SU-DHL-6 (cell line): ENCODE results near the gene DPP10.

Experiments used
- EZH2phosphoT487 ChIP-seq: fragments of 200-600 bp; sonication (generic), shearing (Covaris generic); conservative IDR thresholded peaks from 2 replicates; pipeline ENCODE4 v1.6.1; 2018; ENCODE audit warnings: mild to moderate bottlenecking, antibody characterized with exemption, low read length, moderate library complexity, mixed read lengths
- TF ChIP-seq, protein P1 (sequence below): fragments of 200-600 bp; sonication (generic); IDR thresholded peaks from one replicate; pipeline ENCODE4 v1.5.1; 2017; ENCODE audit warnings: antibody characterized with exemption, mild to moderate bottlenecking, low read length, moderate library complexity; ENCODE audit not compliant: insufficient read depth, poor library complexity, severe bottlenecking

DNA sequence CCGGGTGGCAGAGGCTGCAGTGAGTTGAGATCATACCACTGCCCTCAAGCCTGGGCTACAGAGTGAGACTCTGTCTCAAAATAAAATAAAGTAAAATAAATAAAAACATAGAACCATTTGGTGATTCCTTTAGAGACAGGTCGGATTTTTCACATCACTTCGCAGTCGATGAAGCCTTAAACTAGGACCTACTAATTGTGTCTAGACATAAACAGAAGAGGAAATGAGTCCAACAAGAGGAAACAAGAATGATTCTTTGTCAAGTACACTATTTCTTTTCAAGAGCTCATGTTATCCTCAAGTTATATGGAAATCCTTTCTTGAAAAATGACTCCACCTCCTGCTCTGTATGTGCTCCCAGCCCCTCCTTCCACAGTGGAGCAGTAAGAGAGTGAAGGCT is 758.9 kb downstream of the DPP10 start:
- TF ChIP-seq, protein P1, sequence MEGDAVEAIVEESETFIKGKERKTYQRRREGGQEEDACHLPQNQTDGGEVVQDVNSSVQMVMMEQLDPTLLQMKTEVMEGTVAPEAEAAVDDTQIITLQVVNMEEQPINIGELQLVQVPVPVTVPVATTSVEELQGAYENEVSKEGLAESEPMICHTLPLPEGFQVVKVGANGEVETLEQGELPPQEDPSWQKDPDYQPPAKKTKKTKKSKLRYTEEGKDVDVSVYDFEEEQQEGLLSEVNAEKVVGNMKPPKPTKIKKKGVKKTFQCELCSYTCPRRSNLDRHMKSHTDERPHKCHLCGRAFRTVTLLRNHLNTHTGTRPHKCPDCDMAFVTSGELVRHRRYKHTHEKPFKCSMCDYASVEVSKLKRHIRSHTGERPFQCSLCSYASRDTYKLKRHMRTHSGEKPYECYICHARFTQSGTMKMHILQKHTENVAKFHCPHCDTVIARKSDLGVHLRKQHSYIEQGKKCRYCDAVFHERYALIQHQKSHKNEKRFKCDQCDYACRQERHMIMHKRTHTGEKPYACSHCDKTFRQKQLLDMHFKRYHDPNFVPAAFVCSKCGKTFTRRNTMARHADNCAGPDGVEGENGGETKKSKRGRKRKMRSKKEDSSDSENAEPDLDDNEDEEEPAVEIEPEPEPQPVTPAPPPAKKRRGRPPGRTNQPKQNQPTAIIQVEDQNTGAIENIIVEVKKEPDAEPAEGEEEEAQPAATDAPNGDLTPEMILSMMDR, result no peak
- no peak for TF ChIP-seq EZH2phosphoT487
